Measurements from ENCODE around the gene CREB3L1.

Gene CREB3L1

DNA sequence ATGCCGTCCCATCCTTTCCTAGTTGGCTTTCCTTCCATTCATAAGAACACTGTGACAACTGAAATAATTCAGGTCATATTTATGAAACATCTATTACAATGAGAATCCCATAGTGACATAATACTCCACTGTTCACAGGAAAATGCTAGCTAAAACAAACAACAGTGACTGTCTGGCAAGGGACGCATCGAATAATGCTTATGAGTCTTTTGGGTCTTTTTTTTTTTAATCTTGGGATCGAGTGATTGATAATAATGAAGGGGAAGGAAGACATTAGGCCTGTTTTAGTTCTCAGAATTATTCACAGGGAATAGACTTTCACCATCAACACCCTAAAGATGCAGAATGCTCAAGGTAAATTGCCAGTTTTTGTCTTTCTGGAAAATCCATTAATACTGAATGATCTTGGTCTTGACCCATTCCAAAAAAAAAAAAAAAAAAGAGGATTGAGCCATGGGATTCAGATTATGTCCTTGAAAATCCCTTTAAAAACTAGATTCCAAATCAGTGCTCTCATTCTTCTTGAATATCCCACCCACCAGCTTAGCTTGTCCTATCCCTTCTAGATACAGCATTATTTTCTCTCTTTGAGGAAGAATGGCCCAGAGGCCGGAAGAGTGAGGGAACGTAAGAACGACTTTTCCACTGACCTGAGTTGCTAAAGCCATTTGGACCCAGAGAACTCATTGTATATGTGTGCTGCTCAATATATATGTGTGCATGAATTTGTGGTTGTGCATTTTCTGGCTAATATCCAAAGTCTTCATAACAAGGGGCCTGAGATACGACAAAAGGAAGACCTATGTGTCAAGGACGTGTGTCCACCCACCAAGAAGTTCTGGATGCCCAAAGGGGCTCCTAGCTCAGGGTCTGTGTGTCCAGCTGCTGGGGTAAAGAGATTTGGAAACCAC lies 35.2 kb upstream of the CREB3L1 start:
- Mint-ChIP-seq H3K27me3 (peaks cover 2% of the 10 kb centered on the region), H3K27ac (peak overlapping the region; percentile 77), H3K36me3 (ENCODE audit: low read depth) (no peaks in the 10 kb centered on the region), H3K4me1 (ENCODE audit: low read depth) (peaks cover 40% of the 10 kb centered on the region), H3K9me3 (no peaks in the 10 kb centered on the region), H3K4me3 (peak overlapping the region; percentile 79)
- intact Hi-C loops (cut with micrococcal nuclease) = no loop called here

GRCh38 chr11:46242952-46243795 lies 34.3 kb upstream of the CREB3L1 start:
- intact Hi-C loops (cut with micrococcal nuclease) = no loop called here
- peaks cover 35% of the 10 kb centered on the region for H3K4me1 Mint-ChIP-seq (ENCODE audit: low read depth)
- H3K27ac Mint-ChIP-seq = peak overlapping the region; percentile 77
- peak overlapping the region; percentile 79 for H3K4me3 Mint-ChIP-seq
- H3K36me3 Mint-ChIP-seq (ENCODE audit: low read depth) = no peaks in the 10 kb centered on the region
- no peaks in the 10 kb centered on the region for H3K9me3 Mint-ChIP-seq
- H3K27me3 Mint-ChIP-seq = no peaks in the 10 kb centered on the region

DNA sequence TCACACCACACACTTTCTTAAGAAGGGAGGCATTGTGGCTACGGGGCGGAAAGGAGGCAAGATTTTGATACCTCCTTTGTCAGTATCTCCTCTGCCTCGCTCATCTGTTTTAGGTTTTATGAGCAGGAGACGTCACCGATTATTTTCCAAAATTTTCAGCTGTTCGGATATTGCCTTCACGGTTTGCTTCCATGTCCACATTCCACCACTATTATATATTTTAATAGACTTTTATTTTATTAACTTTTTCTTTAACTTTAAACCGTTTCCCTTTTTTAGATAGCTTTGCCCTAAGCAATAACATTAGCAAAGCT lies 33.7 kb upstream of the CREB3L1 start:
- peaks cover 39% of the 10 kb centered on the region for H3K4me1 Mint-ChIP-seq (ENCODE audit: low read depth)
- intact Hi-C loops (cut with micrococcal nuclease) = no loop called here
- H3K27ac Mint-ChIP-seq = peak overlapping the region; percentile 77
- H3K36me3 Mint-ChIP-seq (ENCODE audit: low read depth) = no peaks in the 10 kb centered on the region
- H3K4me3 Mint-ChIP-seq = peak overlapping the region; percentile 79
- H3K27me3 Mint-ChIP-seq = no peaks in the 10 kb centered on the region
- H3K9me3 Mint-ChIP-seq = no peaks in the 10 kb centered on the region

DNA sequence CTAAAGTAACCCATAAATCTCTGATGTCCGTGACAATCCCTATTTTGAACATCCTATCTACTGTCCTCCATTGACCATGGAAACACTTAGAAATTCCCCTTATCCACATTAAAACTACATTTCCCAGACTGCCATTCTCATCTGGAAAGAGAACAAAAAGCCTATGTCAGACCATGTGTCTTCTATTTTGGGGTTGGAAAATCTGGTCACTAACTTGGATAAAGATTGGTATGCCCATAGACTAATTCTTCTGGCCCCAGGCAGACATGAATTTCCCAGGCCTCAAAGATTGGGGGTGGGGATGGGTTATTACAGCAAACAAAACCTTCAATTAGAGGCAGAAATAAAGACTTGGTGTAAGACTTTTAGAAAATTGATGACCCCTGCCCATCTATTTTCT lies 30.9 kb upstream of the CREB3L1 start:
- H3K27me3 Mint-ChIP-seq = no peaks in the 10 kb centered on the region
- H3K27ac Mint-ChIP-seq = no peak overlapping the region
- intact Hi-C loops (cut with micrococcal nuclease) = no loop called here
- no peak overlapping the region for H3K4me3 Mint-ChIP-seq
- H3K4me1 Mint-ChIP-seq (ENCODE audit: low read depth) = peaks cover 30% of the 10 kb centered on the region
- H3K36me3 Mint-ChIP-seq (ENCODE audit: low read depth) = no peaks in the 10 kb centered on the region
- no peaks in the 10 kb centered on the region for H3K9me3 Mint-ChIP-seq

DNA sequence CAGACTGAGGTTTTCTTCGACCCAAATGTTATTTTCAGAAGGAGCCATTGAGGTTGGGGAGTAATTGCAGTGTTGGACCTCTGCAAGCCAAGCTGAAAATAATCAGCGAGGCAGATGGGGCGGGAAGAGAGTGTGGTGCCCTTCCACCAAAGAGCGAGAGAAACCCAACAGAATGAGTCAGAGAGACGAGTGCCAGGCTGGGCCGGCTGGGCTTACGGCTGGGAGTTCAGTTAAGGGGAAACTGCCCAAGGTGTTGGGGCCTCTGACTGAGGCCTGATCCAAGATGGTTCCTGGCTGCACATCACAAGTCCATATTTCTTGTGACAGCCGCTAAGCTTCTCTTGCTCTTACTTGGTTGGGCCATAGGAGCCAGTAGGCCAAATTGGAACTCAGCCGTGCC lies 30.4 kb upstream of the CREB3L1 start:
- intact Hi-C loops (cut with micrococcal nuclease) = no loop called here
- Mint-ChIP-seq H3K9me3 (no peaks in the 10 kb centered on the region), H3K27ac (no peak overlapping the region), H3K4me3 (no peak overlapping the region), H3K27me3 (peaks cover 3% of the 10 kb centered on the region), H3K36me3 (ENCODE audit: low read depth) (no peaks in the 10 kb centered on the region), H3K4me1 (ENCODE audit: low read depth) (peaks cover 30% of the 10 kb centered on the region)

GRCh38 chr11:46247659-46248058 lies 29.8 kb upstream of the CREB3L1 start:
- no peak overlapping the region for H3K4me3 Mint-ChIP-seq
- H3K9me3 Mint-ChIP-seq = no peaks in the 10 kb centered on the region
- H3K36me3 Mint-ChIP-seq (ENCODE audit: low read depth) = no peaks in the 10 kb centered on the region
- no peak overlapping the region for H3K27ac Mint-ChIP-seq
- intact Hi-C loops (cut with micrococcal nuclease) = no loop called here
- peaks cover 4% of the 10 kb centered on the region for H3K27me3 Mint-ChIP-seq
- peaks cover 24% of the 10 kb centered on the region for H3K4me1 Mint-ChIP-seq (ENCODE audit: low read depth)

- intact Hi-C loops (cut with micrococcal nuclease) = no loop called here
- peaks cover 16% of the 10 kb centered on the region for H3K4me1 Mint-ChIP-seq (ENCODE audit: low read depth)
- no peaks in the 10 kb centered on the region for H3K9me3 Mint-ChIP-seq
- H3K4me3 Mint-ChIP-seq = no peak overlapping the region
- no peaks in the 10 kb centered on the region for H3K36me3 Mint-ChIP-seq (ENCODE audit: low read depth)
- H3K27ac Mint-ChIP-seq = no peak overlapping the region
- H3K27me3 Mint-ChIP-seq = peaks cover 4% of the 10 kb centered on the region
Measured at GRCh38 chr11:46248289-46249102, 29.0 kb upstream of the CREB3L1 start.

DNA sequence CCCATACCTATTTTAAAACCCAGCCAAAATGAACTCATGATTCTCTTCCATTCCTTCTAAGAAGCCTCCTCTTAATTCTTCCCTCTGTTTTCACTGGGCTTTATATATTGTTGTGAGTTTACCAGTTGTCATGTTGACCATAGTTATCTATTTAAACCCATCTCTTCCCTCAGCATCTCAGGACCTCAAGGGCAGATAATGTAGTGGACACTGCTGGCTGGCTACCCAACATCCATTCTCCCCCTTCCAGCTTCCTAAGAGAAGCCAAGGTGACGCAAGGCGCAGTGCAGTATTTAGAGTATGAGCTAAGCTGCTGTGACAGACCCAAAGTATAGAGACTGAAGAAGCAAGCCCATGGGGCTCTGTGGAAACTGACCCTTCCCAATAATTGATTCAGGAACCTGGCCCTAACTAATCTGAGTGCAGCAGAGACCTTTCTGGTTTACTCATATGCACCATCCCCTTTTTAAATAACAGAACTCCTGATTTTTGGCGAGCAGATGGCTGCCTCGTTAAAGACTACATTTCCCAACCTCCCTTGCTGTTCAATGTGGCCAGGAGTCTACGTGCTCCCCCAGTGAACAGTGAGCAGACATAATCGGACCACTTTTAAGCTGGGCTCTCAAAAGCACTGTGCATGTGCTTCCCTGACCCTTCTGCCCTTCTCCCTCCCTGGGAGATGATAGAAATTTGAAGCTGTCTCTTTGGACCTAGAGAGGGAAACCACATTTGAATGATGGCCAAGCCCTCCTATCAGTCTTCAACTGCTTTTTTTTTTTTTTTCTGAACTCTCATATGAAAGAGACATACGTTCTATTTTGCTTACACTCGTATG lies 28.1 kb upstream of the CREB3L1 start:
- H3K36me3 Mint-ChIP-seq (ENCODE audit: low read depth) = no peaks in the 10 kb centered on the region
- peaks cover 13% of the 10 kb centered on the region for H3K4me1 Mint-ChIP-seq (ENCODE audit: low read depth)
- intact Hi-C loops (cut with micrococcal nuclease) = no loop called here
- H3K27me3 Mint-ChIP-seq = peaks cover 4% of the 10 kb centered on the region
- H3K27ac Mint-ChIP-seq = no peak overlapping the region
- H3K9me3 Mint-ChIP-seq = no peaks in the 10 kb centered on the region
- H3K4me3 Mint-ChIP-seq = no peak overlapping the region

- peaks cover 13% of the 10 kb centered on the region for H3K4me1 Mint-ChIP-seq (ENCODE audit: low read depth)
- intact Hi-C loops (cut with micrococcal nuclease) = no loop called here
- H3K4me3 Mint-ChIP-seq = no peak overlapping the region
- H3K27me3 Mint-ChIP-seq = peaks cover 4% of the 10 kb centered on the region
- no peaks in the 10 kb centered on the region for H3K9me3 Mint-ChIP-seq
- no peak overlapping the region for H3K27ac Mint-ChIP-seq
- no peaks in the 10 kb centered on the region for H3K36me3 Mint-ChIP-seq (ENCODE audit: low read depth)
Measured at GRCh38 chr11:46249938-46250744, 27.3 kb upstream of the CREB3L1 start.

DNA sequence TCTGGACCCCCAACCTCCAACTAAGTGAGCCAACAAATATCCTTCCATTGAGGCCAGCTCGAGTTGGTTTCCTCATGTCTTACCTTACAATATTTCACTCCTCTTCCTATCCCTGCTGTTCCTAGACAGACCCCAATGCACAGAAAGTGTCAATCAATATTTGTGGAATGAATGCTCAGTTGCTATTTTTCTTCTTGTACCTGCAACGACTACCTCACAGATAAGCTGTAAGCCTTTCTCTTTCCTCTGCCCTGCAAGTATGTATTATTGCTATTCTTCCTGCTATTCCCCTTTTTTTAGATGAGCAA lies 26.8 kb upstream of the CREB3L1 start:
- peaks cover 4% of the 10 kb centered on the region for H3K27me3 Mint-ChIP-seq
- no peak overlapping the region for H3K4me3 Mint-ChIP-seq
- no peak overlapping the region for H3K27ac Mint-ChIP-seq
- H3K36me3 Mint-ChIP-seq (ENCODE audit: low read depth) = no peaks in the 10 kb centered on the region
- H3K9me3 Mint-ChIP-seq = no peaks in the 10 kb centered on the region
- H3K4me1 Mint-ChIP-seq (ENCODE audit: low read depth) = peaks cover 13% of the 10 kb centered on the region
- intact Hi-C loops (cut with micrococcal nuclease) = no loop called here

DNA sequence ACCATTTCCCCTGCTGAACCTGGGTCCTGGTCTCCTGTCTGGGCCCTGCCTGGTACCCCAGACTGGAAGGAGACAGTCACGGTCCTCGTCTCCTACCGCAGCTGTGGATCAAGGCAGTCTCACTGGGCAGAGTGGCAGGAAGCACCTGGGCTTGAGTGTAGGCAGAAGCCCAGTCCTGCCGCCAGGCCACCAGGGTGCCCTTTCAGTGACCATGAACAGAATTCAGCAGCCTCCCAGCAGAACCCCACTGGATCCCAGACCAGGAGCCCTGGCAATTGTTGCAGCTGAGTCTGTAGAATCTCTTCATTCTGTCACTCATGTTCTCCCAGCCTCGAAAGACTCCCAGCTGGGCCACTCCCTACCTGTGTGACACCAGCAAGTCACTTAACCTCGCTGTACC lies 25.5 kb upstream of the CREB3L1 start:
- intact Hi-C loops (cut with micrococcal nuclease) = no loop called here
- Mint-ChIP-seq H3K36me3 (ENCODE audit: low read depth) (no peaks in the 10 kb centered on the region), H3K27ac (no peak overlapping the region), H3K9me3 (no peaks in the 10 kb centered on the region), H3K4me1 (ENCODE audit: low read depth) (peaks cover 13% of the 10 kb centered on the region), H3K4me3 (no peak overlapping the region), H3K27me3 (peaks cover 4% of the 10 kb centered on the region)

DNA sequence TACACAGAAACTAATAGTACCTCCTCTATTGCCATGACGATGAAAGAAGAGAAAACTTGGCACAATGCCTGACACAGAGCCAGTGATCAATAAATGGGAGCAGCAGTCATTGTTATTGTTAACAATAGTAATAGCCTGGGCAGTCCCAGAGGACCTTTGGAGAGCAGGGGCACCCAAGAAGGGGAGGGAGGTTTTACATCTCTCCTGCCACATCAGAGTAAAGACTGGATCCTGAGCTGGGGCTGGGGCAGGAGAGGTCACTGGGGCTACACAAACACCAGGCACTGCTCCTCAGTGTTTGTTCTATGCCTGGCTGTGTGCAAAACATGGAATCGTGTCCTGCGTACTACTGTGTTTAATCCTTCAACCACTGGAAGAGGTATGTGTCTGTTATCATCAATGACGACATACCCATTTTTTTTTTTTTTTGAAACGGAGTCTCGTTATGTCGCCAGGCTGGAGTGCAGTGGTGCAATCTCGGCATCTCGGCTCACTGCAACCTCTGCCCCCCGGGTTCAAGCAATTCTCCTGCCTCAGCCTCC lies 25.0 kb upstream of the CREB3L1 start:
- no peaks in the 10 kb centered on the region for H3K9me3 Mint-ChIP-seq
- intact Hi-C loops (cut with micrococcal nuclease) = no loop called here

More for the DNA sequence above, 25.0 kb upstream of the CREB3L1 start:
- no peak overlapping the region for H3K27ac Mint-ChIP-seq
- H3K27me3 Mint-ChIP-seq = peaks cover 4% of the 10 kb centered on the region
- H3K36me3 Mint-ChIP-seq (ENCODE audit: low read depth) = no peaks in the 10 kb centered on the region
- peaks cover 13% of the 10 kb centered on the region for H3K4me1 Mint-ChIP-seq (ENCODE audit: low read depth)
- no peak overlapping the region for H3K4me3 Mint-ChIP-seq
